ENCODE data around the gene SIRT7.

DNA sequence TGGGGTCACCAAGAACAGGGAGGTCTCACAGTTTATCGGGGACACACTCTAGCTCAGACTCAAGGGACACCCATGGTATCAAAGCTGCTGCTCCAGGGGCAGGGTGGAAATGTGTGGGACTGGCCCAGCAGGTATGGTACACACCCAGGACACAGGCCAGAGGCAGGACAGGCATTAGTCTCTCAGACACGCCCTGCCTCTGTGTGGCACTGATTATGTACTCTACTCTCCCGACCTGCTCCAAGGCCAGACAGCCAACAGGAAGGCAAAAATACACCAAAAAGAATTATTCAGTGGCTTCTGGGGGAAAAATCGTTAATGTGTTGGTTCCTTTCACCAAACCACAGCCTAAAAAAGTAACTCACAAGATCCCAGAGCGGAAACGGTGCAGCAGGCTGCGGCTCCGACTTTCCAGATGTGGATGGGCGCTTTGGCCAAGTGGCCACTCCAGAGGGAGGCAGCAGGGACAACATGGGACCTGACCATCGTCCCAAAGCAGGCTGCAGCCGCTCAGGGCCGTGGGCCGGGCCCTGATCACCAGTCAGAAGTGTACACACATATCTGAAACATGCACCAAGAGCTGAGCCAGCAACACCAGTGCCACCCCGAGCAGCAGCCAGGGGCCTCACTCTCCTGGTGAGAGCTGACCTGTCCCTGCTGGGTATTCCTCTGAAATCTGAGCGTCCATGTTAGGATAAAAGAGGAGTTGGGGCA is 1.0 kb upstream of the SIRT7 start:
- TF ChIP-seq, protein P1, sequence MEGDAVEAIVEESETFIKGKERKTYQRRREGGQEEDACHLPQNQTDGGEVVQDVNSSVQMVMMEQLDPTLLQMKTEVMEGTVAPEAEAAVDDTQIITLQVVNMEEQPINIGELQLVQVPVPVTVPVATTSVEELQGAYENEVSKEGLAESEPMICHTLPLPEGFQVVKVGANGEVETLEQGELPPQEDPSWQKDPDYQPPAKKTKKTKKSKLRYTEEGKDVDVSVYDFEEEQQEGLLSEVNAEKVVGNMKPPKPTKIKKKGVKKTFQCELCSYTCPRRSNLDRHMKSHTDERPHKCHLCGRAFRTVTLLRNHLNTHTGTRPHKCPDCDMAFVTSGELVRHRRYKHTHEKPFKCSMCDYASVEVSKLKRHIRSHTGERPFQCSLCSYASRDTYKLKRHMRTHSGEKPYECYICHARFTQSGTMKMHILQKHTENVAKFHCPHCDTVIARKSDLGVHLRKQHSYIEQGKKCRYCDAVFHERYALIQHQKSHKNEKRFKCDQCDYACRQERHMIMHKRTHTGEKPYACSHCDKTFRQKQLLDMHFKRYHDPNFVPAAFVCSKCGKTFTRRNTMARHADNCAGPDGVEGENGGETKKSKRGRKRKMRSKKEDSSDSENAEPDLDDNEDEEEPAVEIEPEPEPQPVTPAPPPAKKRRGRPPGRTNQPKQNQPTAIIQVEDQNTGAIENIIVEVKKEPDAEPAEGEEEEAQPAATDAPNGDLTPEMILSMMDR (conservative IDR thresholded peaks at IDR 0.05; ENCODE audit: low read depth, low read length): no peak
- no peak for TF ChIP-seq EZH2phosphoT487 (IDR thresholded peaks at IDR 0.05; ENCODE audit: borderline replicate concordance, low read length)
- no peak for TF ChIP-seq EZH2 (IDR thresholded peaks at IDR 0.05; ENCODE audit: low read length, unreplicated experiment)

All from PC-3 (cell line).